GM21717 (cell line): ENCODE results near the gene SPAG5.
A peak's percentile ranks its signal among the peaks of the same experiment; 100 is the strongest.
"Not testable (repeated sequence)": the region's sequence is repeated elsewhere in the genome, so short reads cannot be mapped to it uniquely, and the experiment has no call there.

ENCODE experiments used
- ATAC-seq: cut with Tn5 transposase; IDR thresholded peaks from one replicate; pipeline ENCODE4 v1.9.1; 2021; ENCODE audit warnings: mild to moderate bottlenecking, moderate library complexity; ENCODE audit not compliant: unreplicated experiment

The SPAG5 gene

GRCh38 chr17:28612936-28613872, 14.4 kb upstream of the SPAG5 start:
- ATAC-seq, result no peak

GRCh38 chr17:28612531-28612930, 13.7 kb upstream of the SPAG5 start:
- no peak for ATAC-seq

- ATAC-seq, result no peak
Measured at GRCh38 chr17:28610376-28610775, 11.6 kb upstream of the SPAG5 start.

GRCh38 chr17:28604031-28604430, 5.2 kb upstream of the SPAG5 start:
- ATAC-seq, result not testable (repeated sequence)

GRCh38 chr17:28599311-28600184, 723 bp upstream of the SPAG5 start:
- peak; percentile 40 for ATAC-seq

GRCh38 chr17:28598389-28598788, 436 bp downstream of the SPAG5 start:
- no peak for ATAC-seq

DNA sequence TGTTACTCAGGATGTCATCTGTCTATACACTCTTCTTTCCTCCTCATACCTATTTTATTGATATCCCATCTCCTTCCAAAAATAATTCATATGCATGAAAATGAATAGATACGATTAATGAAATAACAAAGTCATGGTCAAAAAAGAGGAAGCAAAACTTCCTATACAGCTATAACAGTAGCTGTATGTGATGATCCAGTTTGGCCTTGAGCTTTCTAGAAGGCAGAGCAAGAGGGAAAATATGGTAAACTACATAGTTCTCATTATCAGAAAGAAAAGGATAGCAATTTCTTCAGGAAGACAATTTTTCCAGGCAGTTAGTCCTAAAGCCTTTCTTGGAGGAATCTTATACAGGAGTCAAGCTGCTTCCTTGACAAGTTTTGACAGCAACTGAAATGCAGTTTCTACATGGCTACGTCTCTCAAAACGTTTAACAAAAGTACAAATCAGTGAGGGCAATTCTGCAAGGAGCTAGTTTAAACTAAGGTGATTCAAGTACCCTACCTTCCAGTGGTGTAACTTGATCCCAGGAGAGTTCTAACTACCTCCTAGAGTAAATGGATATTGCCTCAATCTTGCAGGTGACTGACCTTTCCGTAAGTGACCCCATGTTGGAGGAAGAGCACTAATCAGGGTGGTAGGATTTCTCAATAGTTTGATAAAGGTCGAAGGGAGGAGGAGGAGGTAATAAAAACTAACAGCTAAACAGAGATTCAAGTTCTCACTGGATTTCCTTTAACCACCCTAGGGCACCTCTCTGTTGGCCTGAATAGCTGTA, 1.0 kb downstream of the SPAG5 start:
- no peak for ATAC-seq

- ATAC-seq, result no peak
Measured at GRCh38 chr17:28592260-28592659, 6.6 kb downstream of the SPAG5 start.

GRCh38 chr17:28585851-28586250, 13.0 kb downstream of the SPAG5 start:
- ATAC-seq, result no peak

DNA sequence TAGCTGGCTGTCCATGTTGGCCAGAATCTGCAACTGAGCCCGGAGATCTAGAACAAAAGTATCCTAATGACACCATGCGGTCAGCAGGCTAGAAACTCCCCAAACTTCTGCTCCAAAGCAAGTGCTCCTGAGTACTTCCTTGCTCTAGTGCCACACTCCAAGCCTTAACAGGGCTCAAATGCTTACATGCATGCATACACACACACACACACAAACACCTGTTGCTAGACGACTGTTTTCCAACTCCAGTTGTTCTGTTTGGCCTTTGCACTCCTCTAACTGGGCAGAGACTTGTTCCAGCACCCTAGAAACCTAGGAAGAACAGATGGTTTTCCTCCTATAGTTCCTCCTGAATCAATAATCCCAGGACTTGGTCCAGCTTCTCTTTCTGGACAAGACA, 14.4 kb downstream of the SPAG5 start:
- ATAC-seq, result no peak

- no peak for ATAC-seq
Measured at GRCh38 chr17:28582513-28582912, 16.3 kb downstream of the SPAG5 start.

DNA sequence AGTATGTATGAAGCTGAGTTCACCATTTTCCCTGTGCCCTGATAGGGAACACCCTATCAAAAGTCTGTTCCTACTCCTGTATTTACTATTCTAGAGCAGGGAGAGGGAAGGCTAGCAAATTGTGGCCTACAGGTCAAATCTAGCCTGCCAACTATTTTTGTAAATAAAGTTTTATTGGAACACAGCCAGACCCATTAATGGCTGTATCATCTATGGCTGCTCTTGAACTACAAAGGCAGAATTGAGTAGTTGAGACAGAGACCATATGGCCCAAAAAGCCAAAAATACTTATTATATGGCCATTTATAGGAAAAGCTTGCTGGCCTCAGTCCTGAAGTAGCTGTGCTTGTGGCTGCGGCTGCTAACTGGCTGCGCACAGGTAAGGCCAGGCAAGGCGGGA, 17.9 kb downstream of the SPAG5 start:
- ATAC-seq, result no peak

GRCh38 chr17:28579526-28579925, 19.3 kb downstream of the SPAG5 start:
- no peak for ATAC-seq

DNA sequence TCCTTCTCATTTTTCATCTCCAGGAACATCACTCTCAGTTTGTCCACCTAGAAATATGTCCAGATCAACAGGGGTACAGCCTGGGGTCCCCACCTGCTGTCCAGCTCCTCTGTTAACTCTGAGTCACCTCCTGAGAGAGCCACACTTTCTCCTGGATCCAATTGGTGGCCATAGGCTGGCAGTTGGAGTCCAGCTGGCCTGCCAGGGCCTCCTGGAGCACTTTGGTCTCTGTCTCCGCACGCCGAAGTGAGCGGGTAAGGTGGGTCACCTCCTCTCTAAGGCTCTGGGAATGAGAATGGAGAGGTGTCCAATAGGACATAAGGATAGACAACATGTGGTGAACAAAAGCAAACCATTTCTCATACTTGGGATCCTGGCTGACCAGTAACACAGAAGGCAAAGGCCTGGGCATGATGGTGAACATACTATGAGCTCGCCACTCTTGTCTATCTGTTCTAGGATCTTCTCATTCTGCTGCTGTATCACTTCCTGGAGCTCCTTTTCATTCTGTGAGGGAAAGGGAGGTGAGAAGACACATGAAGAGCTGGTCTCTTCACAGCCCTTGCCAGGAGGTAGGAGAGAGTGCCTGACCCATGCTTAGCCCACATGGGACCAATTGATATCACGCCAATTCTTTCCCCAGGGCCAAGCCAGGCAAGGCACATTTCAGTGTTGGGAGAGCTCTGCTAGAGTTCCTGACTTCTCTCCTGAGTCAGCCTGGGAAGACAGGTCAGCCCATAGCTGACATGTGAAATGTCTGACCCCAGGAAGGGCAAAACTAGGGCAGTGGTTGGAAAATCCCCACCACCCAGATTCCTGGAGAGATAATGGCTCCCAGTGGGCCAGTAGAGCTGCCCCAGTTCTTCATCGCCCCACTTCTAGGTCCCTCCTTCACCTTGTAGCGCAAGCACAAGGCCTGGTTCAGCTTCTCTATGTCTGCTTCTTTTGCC, 20.3 kb downstream of the SPAG5 start:
- ATAC-seq, result no peak

DNA sequence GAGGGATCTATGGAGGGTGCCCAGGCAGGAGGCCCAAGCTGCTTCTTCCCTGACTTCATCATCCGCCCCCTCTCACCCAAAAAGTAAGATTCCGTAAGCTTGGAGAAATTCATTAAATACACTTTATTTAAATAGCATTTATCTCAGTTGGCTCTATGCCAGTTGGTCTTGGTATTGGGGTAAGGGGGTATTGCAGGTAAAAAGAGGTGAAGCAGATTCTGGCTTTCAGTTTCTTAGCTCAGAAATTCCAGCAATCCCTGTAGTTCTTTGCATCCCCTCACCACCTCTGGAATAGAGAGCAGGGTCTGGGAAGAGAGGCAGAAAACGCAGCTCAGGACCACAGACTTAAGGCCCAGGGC, 21.4 kb downstream of the SPAG5 start:
- no peak for ATAC-seq

DNA sequence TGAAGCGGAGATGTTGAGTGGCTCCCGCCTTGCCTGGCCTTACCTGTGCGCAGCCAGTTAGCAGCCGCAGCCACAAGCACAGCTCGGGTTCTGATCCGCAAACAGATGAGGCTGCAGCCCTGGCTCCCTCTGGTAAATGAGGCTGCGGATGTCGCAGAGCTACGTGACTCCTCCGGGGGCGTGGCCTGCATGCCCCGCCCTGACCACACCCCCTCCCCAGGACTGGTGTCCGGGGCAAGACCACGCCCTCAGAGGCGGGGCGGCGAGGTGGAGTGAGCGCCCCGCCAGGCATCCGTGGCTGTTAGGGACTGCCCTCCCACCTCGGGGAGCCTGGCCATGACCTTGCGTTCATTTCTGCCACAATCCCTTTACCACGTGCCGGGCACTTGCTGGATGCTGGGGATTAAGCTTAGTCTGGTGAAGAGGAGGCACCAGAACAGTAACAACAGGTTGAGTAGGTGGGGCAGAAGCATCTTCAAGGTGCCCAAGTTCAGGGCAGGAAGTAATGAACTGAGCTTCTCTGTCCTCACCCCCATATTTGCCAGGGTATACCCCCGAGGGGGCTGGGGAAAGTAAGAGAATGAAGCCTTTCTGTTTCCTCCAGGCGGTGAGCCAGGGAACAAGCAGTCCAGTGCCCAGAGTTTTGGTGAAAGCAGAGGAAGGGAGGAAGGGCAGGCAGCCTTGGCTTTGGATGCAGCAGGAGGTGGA, 21.9 kb downstream of the SPAG5 start, which contains the start of gene ALDOC:
TSS of gene ALDOC (minus strand) at position 138 of the 708 bp plus-strand sequence. CDS start 1,363 bp downstream, outside the sequence.
- ATAC-seq, result peak; percentile 69

DNA sequence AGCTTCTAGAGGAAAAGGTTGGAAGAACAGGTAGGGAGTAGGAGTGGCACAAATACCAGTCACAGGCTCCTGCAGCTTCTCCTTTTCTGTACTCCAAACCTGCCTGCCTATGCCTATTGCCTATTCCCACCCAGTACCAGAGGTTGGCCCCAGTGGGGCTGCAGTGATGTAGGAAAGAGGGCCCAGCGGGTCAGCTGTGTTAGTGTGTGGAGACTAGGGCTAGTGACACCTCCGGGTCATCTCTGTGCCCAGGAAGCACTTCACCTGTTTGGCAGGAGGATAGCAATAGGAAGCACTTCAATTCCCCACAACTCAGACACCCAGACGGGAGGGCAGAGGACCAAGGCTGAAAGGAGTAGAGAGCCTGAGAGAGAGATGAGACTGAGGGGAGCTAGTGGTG, 22.8 kb downstream of the SPAG5 start:
- not testable (repeated sequence) for ATAC-seq

DNA sequence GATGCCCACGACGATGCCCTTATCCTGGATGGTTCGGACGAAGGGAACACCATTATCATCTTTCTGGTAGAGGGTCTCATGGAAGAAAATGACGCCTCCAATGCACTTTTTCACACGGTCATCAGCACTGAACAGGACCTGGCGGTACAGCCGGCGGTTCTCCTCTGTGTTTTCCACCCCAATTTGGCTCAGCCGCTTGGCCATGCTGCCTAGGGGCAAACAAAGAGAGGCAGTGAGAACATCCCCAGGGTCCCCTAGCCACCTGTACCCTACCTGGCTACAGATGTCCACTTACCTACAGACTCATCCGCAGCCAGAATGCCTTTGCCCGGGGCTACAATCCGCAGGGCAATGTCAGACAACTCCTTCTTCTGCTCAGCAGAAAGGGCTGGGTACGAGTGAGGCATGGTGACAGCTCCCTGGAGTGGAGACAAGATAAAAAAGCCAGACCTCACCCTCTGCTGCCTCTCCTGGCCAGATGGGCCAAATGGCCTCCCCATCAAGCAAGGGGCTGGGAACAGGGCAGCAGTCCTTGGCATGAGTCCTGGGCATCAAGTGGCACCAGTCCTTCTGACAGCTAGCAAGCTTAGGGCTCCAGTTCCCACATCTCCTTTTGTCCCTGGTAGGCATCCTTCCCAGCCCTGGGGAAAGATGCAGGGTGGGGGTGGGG, 23.6 kb downstream of the SPAG5 start:
- ATAC-seq, result no peak

DNA sequence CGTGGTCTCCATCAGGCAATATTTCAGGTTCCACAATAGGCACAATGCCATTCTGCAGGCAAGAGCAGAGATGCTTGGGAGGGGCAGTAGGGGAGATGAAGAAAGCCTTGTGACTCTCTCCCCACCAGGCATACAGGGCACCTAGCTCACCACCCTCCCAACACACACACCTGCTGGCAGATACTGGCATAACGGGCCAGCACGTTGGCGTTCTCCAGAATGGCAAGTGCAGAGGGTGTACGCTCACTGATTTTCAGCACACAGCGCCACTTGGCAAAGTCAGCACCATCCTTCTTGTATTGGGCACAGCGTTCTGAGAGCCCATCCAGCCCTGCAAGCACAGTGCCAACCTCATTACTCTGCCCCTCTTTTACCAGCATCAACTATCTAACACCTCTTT, 24.3 kb downstream of the SPAG5 start:
- ATAC-seq, result no peak
